ENCODE results near the gene C3orf62. TPM values are rescaled to one million over a fixed set of nuclear protein-coding genes. Genes with fewer than 3 reads are reported as not detected.

C3orf62 gene
- total RNA-seq, 1 donor from 2014 or later, result 6.8 TPM

- Histone ChIP-seq H3K36me3 (peaks cover 37% of the 10 kb centered on the region), H3K27ac (peak overlapping the region; percentile 95), H3K4me1 (peaks cover 19% of the 10 kb centered on the region), H3K9me3 (no peaks in the 10 kb centered on the region), H3K27me3 (no peaks in the 10 kb centered on the region), H3K4me3 (peak overlapping the region; percentile 54)
- intact Hi-C loops (cut with DNase I), result loop anchor here (10.0 kb wide), 1 partner anchor 103 kb away; the partner anchor contains the start of gene KLHDC8B
- TF ChIP-seq CTCF (IDR thresholded peaks at IDR 0.05), result no peak
- DNase-seq, result no peak
- peak; percentile 1 for ATAC-seq
Observed at GRCh38 chr3:49277383-49277775, 347 bp upstream of the C3orf62 start.

- no peak for DNase-seq
- Histone ChIP-seq H3K36me3 (peaks cover 9% of the 10 kb centered on the region), H3K27ac (no peak overlapping the region), H3K9me3 (no peaks in the 10 kb centered on the region), H3K4me3 (no peak overlapping the region), H3K4me1 (peaks cover 19% of the 10 kb centered on the region), H3K27me3 (no peaks in the 10 kb centered on the region)
- TF ChIP-seq CTCF (IDR thresholded peaks at IDR 0.05), result no peak
- ATAC-seq, result no peak
- intact Hi-C loops (cut with DNase I), result loop anchor here (10.0 kb wide), 1 partner anchor 99 kb away; the partner anchor contains the start of gene KLHDC8B
Observed at GRCh38 chr3:49273825-49274532, 3.1 kb downstream of the C3orf62 start.

- TF ChIP-seq CTCF (IDR thresholded peaks at IDR 0.05), result no peak
- Histone ChIP-seq H3K9me3 (no peaks in the 10 kb centered on the region), H3K36me3 (no peaks in the 10 kb centered on the region), H3K27ac (no peak overlapping the region), H3K4me1 (peaks cover 15% of the 10 kb centered on the region), H3K4me3 (no peak overlapping the region), H3K27me3 (no peaks in the 10 kb centered on the region)
- ATAC-seq (no peak), DNase-seq (no peak)
- intact Hi-C loops (cut with DNase I), result loop anchor here (10.0 kb wide), 1 partner anchor 96 kb away; the partner anchor contains the start of gene KLHDC8B
Observed at GRCh38 chr3:49271047-49271446, 6.0 kb downstream of the C3orf62 start.

- intact Hi-C loops (cut with DNase I), result loop anchor here (10.0 kb wide), 1 partner anchor 95 kb away; the partner anchor contains the start of gene KLHDC8B
- no peak for TF ChIP-seq CTCF (IDR thresholded peaks at IDR 0.05)
- Histone ChIP-seq H3K27me3 (no peaks in the 10 kb centered on the region), H3K36me3 (no peaks in the 10 kb centered on the region), H3K9me3 (no peaks in the 10 kb centered on the region), H3K4me3 (no peak overlapping the region), H3K4me1 (peaks cover 10% of the 10 kb centered on the region), H3K27ac (no peak overlapping the region)
- DNase-seq (no peak), ATAC-seq (no peak)
Observed at GRCh38 chr3:49270156-49270500, 6.9 kb downstream of the C3orf62 start.

GRCh38 chr3:49269443-49270155 lies 7.4 kb downstream of the C3orf62 start:
- intact Hi-C loops (cut with DNase I), result loop anchor here (10.0 kb wide), 1 partner anchor 95 kb away; the partner anchor contains the start of gene KLHDC8B
- no peaks in the 10 kb centered on the region for H3K36me3 ChIP-seq
- DNase-seq, result no peak
- H3K27me3 ChIP-seq, result no peaks in the 10 kb centered on the region
- TF ChIP-seq CTCF (IDR thresholded peaks at IDR 0.05), result no peak
- no peaks in the 10 kb centered on the region for H3K9me3 ChIP-seq
- H3K27ac ChIP-seq, result no peak overlapping the region
- H3K4me1 ChIP-seq, result peaks cover 10% of the 10 kb centered on the region
- H3K4me3 ChIP-seq, result no peak overlapping the region
- ATAC-seq, result peak; percentile 33

Measured in upper lobe of right lung (tissue), 1 donor.